KG1 (cell line): ENCODE measurements around the gene MRPL20.
A peak's percentile ranks its signal among the peaks of the same experiment; 100 is the strongest.
"Not testable (repeated sequence)": the region's sequence is repeated elsewhere in the genome, so short reads cannot be mapped to it uniquely, and the experiment has no call there.

ENCODE experiments used
- DNase-seq: peaks from one replicate; lab custom pipeline; 2025; lab: John Stamatoyannopoulos, UW

The MRPL20 gene

GRCh38 chr1:1437033-1437903 lies 30.2 kb upstream of the MRPL20 start:
- DNase-seq: no peak

GRCh38 chr1:1436630-1437032 lies 29.5 kb upstream of the MRPL20 start:
- DNase-seq: no peak

DNA sequence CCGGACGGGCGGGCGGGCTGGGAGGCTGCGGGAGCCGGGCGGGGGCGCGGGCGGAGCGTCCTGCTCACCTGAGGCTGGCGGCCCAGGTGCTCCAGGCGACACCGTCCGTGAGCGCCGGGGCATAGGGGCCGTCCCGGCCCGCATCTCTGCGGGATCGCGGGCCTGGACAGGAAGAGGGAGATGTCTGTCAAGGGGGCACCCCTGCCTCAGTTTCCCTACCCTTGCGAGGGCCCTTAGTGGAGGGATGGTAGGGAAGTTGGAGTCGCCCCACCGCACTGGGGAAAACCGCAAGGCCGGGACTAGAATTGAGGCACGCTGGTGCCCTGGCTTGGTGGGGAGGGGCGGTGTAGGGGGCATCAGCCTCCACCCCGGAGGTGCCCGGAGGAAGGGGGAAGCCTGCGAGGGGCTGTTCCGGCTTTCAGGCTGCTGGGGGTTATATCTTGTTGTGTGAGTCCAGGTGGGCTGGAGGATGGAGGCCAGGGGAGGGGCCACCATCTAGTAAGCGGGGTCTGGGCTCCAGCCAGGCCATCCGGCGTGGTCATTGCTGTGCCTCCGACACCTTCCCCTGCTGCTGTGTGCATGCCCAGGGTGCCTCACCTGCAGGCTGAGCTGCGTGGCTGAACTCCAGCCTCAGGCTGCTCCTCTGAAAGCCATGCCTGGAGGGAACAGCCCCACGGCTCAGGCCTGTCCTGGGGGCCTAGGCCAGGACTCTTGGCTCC lies 29.0 kb upstream of the MRPL20 start:
- DNase-seq: no peak

- DNase-seq: peak; percentile 37
These were observed 28.2 kb upstream of the MRPL20 start, which contains the start of gene VWA1 for GRCh38 chr1:1435106-1435903. Gene VWA1 (plus strand): TSS chr1:1435690. CDS start chr1:1435749, 59 bp downstream.

- DNase-seq: no peak
These were observed 27.7 kb upstream of the MRPL20 start for GRCh38 chr1:1434824-1435105.

GRCh38 chr1:1434131-1434823 lies 27.2 kb upstream of the MRPL20 start:
- peak; percentile 31 for DNase-seq

- DNase-seq: no peak
These were observed 26.7 kb upstream of the MRPL20 start for GRCh38 chr1:1433804-1434130.

- DNase-seq: no peak
These were observed 26.1 kb upstream of the MRPL20 start for GRCh38 chr1:1432951-1433803.

- DNase-seq: no peak
These were observed 25.3 kb upstream of the MRPL20 start for GRCh38 chr1:1432274-1432950.

GRCh38 chr1:1431845-1432273 lies 24.8 kb upstream of the MRPL20 start:
- DNase-seq: no peak

DNA sequence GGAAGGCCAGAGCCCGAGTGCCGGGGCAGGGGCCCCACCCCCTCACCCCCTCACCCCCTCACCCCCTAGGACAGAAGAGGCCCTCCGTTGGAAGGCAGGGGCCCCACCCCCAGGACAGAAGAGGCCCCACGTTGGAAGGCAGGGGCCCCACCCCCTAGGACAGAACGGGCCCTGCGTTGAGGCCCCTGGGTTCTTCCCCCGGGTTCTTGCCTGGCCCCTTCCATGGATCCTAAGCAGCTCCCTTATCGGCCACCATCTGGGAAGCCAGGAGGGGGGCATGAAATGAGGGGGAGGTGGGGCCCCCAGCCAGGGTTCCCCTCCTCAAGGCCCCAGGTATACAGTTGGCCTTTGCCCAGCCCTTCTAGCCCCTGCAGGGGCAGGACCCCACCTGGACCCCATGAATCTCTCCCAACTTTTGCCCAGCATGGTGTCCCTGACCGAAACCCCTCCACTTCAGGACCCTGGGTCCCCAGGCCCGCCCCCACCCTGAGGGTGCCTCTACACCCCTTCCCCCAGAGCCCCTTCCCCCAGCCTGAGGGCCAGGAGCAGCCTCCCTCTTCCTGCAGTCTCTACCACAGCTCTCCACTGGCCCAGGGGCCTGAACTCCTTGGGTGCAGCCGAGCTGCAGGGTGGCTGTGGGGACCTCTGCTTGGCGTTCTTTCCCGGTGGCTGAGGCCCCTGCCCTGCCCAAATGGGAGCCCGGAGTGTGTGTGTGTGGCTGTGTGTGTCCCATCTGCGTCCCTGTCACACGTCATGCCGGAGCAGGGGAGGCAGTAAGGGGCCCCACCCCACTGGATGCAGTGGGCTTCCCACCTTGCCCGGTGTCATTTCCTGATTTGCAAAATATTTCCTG lies 24.1 kb upstream of the MRPL20 start:
- no peak for DNase-seq

DNA sequence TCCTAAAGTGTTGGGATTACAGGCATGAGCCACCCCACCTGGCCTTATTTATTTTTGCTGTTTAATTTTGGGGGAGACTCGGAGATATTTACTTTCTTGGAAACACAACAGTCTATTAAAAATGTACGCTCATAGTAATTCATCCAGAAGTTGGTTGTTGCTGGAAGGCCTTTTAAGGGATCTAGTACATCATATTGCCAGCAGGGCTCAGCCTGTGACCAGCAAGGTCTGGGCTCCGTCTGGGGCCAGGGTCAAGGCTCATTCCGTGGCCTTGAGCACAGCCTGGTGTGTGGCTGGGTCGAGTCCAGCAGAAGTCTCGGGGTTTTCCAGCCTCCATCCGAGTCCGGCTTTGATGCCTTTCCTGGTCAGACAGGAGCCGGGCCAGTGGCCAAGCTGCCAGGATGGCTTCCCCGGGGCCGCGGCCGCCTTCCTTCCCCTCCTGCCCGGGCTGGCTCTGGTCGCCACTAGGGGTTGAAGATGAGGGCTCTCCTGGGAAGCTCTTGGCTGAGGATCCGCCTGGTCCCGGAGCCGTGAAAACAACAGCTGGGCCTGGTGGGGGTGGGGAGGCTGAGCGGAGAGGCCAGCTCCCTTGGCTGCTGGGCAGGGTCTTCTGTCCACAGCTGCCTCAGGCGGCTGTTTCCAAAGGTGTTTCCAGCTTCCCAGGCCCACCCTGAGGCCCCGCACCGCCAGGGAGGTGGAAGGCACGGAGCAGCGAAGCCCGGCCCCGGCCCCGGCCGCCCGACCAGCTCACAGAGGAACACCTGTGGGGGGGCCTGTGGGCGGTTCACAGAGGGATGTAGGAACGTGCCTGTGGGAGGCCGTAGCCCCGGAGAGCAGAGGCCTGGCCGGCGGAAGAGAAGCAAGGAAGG lies 23.3 kb upstream of the MRPL20 start:
- no peak for DNase-seq

DNA sequence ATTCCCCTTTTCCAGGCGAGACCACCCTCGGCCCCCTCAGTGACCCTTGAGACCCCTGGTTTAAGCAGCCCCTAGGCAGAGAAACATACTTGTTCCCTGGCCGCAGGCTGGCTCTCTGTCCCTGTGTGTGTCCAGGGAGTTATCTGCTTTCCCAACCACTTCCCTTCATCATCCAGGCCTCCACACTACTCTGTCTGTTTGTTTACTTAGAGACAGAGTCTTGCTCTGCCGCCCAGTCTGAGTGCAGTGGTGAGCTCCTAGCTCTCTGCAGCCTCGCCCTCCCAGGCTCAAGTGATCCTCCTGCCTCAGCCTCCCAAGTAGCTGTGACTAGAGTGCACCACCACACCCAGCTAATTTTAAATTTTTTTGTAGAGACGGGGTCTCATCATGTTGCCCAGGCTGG lies 22.6 kb upstream of the MRPL20 start:
- DNase-seq: no peak

DNA sequence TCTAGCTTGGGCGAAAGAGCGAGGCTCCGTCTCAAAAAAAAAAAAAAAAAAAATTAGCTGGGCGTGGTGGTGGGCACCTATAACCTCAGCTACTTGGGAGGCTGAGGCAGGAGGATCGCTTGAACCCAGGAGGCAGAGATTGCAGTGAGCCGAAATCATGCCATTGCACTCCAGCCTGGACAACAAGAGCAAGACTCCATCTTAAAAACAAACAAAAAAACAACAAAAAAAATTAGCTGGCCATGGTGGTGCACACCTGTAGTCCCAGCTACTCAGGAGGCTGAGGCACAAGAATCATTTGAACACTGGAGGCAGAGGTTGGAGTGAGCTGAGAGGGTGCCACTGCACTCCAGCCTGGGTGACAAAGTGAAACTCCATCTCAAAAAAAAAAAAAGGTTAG lies 21.9 kb upstream of the MRPL20 start:
- not testable (repeated sequence) for DNase-seq

DNA sequence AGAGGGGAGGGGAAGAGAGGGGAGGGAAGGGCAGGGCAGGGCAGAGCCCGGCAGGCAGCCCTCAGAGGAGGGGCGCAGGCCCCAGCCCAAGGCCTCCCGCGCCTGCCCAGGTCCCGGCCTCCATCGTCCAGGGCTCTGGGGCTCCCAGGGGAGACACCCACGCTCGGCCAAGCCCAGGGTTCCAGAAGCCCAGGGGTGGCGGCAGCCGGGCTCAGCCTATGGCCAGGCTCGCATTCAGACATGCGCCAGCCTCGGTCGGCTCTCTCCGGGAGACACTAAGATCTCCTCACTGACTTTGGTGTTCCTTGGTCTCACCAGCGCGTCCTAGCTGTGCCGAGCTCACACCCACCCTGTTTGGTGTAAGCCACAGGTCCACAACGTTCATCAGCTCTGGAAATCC lies 21.1 kb upstream of the MRPL20 start:
- DNase-seq: no peak

DNA sequence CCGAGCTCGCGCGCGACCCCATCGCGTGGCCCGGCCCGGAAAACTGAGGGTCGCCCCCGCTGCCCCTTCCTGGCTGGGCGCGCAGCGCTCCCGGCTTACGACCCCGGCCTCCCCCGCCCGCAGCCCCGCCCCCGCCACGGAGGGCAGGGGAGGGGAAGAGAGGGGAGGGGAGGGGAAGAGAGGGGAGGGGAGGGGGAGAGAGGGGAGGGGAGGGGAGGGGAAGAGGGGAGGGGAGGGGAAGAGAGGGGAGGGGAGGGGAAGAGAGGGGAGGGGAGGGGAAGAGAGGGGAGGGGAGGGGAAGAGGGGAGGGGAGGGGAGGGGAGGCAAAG lies 20.7 kb upstream of the MRPL20 start:
- DNase-seq: no peak

GRCh38 chr1:1427106-1427819 lies 20.2 kb upstream of the MRPL20 start:
- no peak for DNase-seq

DNA sequence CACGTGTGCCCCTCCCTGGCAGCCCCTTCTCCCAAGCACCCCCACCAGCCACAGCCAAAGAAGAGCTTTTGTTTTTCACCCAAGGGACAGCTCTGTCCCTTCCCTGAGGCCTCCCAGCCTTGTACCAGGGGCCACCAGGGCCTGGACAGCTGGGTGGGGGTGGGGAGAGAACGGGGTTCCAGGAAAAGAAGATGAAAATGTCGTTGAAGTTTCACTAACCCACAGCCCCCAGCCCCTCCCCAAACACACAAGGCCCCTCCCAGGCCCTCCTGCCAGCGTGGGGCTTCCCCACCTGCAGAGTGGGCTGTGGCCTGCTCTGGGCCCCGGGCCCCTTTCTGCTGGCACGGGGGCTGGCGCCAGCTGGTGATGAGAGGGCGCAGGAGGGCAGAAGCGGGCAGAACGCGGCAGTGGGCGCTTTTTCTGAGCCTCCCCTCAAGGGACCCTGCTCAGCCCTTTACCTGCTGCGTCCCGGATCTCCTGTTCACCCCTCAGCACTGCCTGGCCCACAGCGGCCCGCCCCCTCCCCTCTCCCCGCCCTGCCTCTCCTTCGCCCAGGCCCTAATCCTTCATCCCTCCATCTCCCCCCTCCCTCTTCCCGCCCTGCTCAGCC lies 19.5 kb upstream of the MRPL20 start:
- no peak for DNase-seq
